ENCODE data around the gene IQCE.

Gene IQCE

DNA sequence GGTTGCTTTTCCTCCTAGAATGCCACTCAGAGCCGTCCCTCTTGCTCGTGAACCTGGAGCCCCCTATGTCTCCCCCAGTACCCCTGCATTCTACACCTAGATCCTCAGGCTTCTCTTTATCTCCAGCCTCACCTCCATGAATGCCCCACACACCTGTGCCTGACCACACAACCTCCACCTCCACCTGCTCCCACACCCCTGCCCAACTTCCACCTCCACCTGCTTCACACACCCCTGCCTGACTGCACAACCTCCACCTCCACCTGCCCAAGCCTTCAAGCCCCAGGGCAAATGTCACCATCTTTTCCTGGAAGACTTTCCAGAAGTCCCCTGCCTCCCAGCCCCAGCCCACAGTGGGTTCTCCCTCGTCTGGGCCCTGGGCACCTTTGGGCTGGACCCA, 46.1 kb upstream of the IQCE start:
- no peak overlapping the region for H3K4me3 ChIP-seq (ENCODE audit: low read depth, low read length)
- TF ChIP-seq, protein P1, sequence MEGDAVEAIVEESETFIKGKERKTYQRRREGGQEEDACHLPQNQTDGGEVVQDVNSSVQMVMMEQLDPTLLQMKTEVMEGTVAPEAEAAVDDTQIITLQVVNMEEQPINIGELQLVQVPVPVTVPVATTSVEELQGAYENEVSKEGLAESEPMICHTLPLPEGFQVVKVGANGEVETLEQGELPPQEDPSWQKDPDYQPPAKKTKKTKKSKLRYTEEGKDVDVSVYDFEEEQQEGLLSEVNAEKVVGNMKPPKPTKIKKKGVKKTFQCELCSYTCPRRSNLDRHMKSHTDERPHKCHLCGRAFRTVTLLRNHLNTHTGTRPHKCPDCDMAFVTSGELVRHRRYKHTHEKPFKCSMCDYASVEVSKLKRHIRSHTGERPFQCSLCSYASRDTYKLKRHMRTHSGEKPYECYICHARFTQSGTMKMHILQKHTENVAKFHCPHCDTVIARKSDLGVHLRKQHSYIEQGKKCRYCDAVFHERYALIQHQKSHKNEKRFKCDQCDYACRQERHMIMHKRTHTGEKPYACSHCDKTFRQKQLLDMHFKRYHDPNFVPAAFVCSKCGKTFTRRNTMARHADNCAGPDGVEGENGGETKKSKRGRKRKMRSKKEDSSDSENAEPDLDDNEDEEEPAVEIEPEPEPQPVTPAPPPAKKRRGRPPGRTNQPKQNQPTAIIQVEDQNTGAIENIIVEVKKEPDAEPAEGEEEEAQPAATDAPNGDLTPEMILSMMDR (IDR thresholded peaks at IDR 0.05; ENCODE audit: low read depth, low read length), result no peak

DNA sequence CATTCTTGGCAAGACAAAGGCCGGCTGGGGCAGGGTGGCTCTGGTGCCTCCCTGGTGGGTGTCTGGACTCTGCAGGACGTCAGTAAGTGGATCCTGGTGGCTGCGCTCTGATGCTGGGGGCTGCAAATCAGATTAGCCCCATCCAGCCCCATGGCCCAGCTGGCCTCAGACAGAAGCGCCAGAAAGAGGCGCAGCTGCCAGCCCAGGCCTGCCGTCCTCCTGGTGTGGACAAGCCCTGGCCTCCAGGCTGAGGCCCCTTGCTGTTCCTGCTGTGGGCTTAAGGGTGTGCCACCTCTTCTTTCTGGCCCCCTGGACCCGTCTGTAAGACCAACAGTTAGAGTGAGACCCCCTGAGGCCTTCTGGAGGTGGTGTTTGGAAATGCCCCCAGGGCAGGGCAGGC, 45.1 kb upstream of the IQCE start:
- no peak overlapping the region for H3K4me3 ChIP-seq (ENCODE audit: low read depth, low read length)
- TF ChIP-seq, protein P1 (IDR thresholded peaks at IDR 0.05; ENCODE audit: low read depth, low read length), result no peak

DNA sequence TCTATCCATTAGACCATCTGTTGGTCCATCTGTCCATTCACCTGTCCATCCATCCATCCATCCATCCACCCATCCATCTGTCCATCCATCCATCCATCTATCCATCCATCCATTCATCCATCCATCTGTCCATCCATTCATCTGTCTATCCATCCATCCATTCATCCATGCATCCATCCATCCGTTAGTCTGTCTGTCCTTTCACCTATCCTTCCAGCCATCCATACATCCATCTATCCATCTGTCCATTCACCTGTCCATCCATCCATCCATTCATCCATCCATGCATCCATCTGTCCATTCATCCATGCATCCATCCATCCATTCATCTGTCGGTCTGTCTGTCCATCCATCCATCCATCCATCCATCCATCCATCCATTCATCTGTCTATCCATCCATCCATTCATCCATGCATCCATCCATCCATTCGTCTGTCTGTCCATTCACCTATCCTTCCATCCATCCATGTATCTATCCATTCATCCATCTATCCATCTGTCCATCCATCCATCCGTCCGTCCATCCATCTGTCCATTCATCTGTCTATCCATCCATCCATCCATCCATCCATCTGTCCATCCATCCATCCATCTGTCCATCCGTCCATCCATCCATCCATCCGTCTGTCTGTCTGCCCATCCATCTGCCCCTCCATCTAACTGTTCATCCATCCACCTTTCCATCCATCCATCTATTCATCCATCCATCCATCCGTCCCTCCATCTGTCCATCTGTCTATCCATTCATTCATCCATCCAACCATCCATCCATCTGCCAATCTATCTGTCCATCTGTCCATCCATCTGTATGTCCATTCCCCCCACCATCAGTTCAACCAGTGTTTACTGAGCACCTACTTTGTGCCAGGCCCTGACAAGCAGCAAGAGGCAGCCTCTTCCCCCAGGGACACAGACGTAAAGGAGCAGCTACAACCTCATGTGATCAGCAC, 44.0 kb upstream of the IQCE start:
- H3K4me3 ChIP-seq (ENCODE audit: low read depth, low read length), result no peak overlapping the region
- TF ChIP-seq, protein P1 (IDR thresholded peaks at IDR 0.05; ENCODE audit: low read depth, low read length), result no peak

DNA sequence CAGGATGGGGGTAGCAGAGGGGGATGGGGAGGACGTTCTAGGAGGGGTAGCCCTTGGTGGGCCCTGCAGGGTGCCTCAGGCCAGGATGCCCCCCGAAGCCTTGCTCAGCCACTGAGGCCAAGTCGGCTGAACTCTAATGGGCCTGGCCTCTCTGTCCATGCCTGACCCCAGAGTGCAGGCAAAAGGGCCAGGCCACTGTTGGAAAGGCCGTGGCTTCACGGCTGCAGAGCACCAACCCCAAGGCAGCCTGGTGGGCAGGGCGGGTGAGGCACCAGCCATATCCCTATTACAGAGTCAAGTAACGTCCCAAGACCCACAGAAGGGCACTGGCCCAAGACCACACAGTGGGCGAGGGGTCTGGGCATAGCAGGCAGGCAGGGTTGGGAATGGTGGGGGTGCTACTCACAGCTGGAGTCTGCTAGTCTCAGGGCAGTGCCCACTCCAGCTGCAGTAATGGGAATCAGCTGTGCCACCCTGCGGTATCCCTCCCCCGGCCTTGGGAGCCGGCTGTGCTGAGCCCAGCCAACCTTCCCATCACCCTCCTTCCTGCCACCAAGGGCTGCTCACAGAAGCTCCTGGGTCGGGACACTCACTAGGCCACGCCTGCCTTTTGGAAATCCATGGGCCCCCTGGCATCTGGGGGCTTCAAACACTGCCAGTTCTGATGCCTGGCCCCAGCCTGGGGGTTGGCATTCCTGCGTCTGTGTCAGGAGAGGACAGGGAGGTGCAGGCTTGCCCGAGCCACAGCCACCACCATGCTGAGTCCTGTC, 43.2 kb upstream of the IQCE start:
- TF ChIP-seq, protein P1 (IDR thresholded peaks at IDR 0.05; ENCODE audit: low read depth, low read length), result no peak

DNA sequence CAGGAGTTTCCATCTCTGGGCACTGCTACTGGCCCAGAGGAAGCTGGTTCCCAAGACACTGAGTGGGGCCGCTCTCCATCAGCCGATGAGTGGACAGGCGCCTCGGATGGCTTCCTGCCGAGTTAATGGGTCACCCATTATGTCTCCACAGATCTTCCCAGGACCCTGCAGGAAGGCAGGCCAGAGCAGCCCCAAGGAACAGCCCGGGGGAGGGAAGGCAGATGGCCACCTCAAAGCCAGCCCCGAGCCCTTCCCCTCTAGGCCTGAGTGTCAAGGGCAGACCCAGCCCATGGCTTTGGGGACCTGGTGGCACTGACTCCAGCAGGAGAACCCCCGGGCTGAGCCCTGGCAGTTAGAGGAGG, 42.6 kb upstream of the IQCE start:
- no peak overlapping the region for H3K4me3 ChIP-seq (ENCODE audit: low read depth, low read length)
- TF ChIP-seq, protein P1 (IDR thresholded peaks at IDR 0.05; ENCODE audit: low read depth, low read length), result no peak

More for the DNA sequence above, 43.2 kb upstream of the IQCE start:
- no peak overlapping the region for H3K4me3 ChIP-seq (ENCODE audit: low read depth, low read length)

DNA sequence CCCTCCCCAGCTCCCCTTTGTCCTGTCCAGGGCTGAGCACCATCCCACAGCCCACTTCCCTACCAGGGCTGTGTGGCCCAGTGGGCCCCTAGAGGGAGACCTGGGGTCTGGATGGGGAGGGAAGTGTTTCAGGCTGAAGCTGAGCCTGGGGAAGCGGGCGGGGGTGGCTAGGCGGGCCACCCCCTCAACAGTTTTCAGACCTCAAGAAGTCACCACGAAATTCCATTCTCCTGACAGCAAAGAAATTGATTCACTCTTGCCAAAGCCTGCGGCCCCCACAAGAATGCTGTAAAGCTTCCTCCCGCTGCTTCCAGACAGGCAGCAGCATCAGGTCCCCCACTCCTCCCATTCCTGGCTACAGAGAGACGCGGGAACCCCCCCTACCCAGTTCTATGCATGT, 41.8 kb upstream of the IQCE start:
- peak overlapping the region; percentile 23; the same call in 1 of the 2 replicates for H3K4me3 ChIP-seq (ENCODE audit: low read depth, low read length)
- TF ChIP-seq, protein P1 (IDR thresholded peaks at IDR 0.05; ENCODE audit: low read depth, low read length), result no peak

All from WI38 (cell line).